GM23248 (cell line): Measurements from ENCODE around the gene ITGB6. TPM values are rescaled to one million over a fixed set of nuclear protein-coding genes. Genes with fewer than 3 reads are reported as not detected.

Source experiments
- DNase-seq: peaks from one replicate; pipeline ENCODE4 v3.0.0-alpha.2; 2015
- H2AFZ ChIP-seq: fragments of 200-600 bp; sonication (generic); 2 replicates; pipeline ENCODE4 v1.6.1; 2016; ENCODE audit warnings: antibody characterized with exemption
- H3F3A ChIP-seq: fragments of 200-600 bp; sonication (generic); 2 replicates; pipeline ENCODE4 v1.6.1; 2016; ENCODE audit warnings: mild to moderate bottlenecking, antibody characterized with exemption, mixed run types; ENCODE audit not compliant: insufficient read depth
- H3K27ac ChIP-seq: fragments of 200-600 bp; sonication (generic); 2 replicates; pipeline ENCODE4 v1.5.1; 2016; ENCODE audit warnings: mild to moderate bottlenecking
- H3K27me3 ChIP-seq: fragments of 200-600 bp; sonication (generic); replicated peaks from 2 replicates; pipeline ENCODE4 v1.6.1; 2016; ENCODE audit warnings: mild to moderate bottlenecking; ENCODE audit not compliant: insufficient read depth
- H3K36me3 ChIP-seq: fragments of 200-600 bp; sonication (generic); 2 replicates; pipeline ENCODE4 v1.6.1; 2016; ENCODE audit warnings: low read depth, mild to moderate bottlenecking
- H3K4me1 ChIP-seq: fragments of 200-600 bp; sonication (generic); 2 replicates; pipeline ENCODE4 v1.6.1; 2016; ENCODE audit warnings: mild to moderate bottlenecking; ENCODE audit not compliant: insufficient read depth
- H3K4me2 ChIP-seq: fragments of 200-600 bp; sonication (generic); one replicate; pipeline ENCODE4 v1.6.1; 2016; ENCODE audit warnings: mild to moderate bottlenecking; ENCODE audit not compliant: unreplicated experiment
- H3K4me3 ChIP-seq: fragments of 200-600 bp; sonication (generic); 2 replicates; pipeline ENCODE4 v1.5.1; 2016; ENCODE audit warnings: mild to moderate bottlenecking
- H3K79me2 ChIP-seq: fragments of 200-600 bp; sonication (generic); 2 replicates; pipeline ENCODE4 v1.6.1; 2016; ENCODE audit warnings: mild to moderate bottlenecking; ENCODE audit not compliant: insufficient read depth
- H3K9ac ChIP-seq: fragments of 200-600 bp; sonication (generic); 2 replicates; pipeline ENCODE4 v1.6.1; 2016; ENCODE audit warnings: mild to moderate bottlenecking
- H3K9me2 ChIP-seq: fragments of 200-600 bp; sonication (generic); 2 replicates; pipeline ENCODE4 v1.6.1; 2016; ENCODE audit warnings: mixed run types, mild to moderate bottlenecking, moderate library complexity; ENCODE audit not compliant: insufficient read depth
- H3K9me3 ChIP-seq: fragments of 200-600 bp; sonication (generic); one replicate; pipeline ENCODE4 v1.6.1; 2017; ENCODE audit warnings: low read depth
- H4K20me1 ChIP-seq: fragments of 200-600 bp; sonication (generic); 2 replicates; pipeline ENCODE4 v1.6.0; 2016; ENCODE audit not compliant: insufficient read depth
- EZH2 ChIP-seq: fragments of 200-600 bp; sonication (generic); IDR thresholded peaks from 2 replicates; pipeline ENCODE4 v1.6.1; 2018; ENCODE audit warnings: antibody characterized with exemption, mild to moderate bottlenecking; ENCODE audit not compliant: insufficient read depth, poor library complexity, severe bottlenecking
- EZH2phosphoT487 ChIP-seq: fragments of 200-600 bp; sonication (generic); IDR thresholded peaks from 2 replicates; pipeline ENCODE4 v1.6.1; 2018; ENCODE audit warnings: antibody characterized with exemption, moderate library complexity, mild to moderate bottlenecking, low read depth; ENCODE audit not compliant: insufficient read depth
- WGBS, 2 experiments: methylation state at CpG; one replicate each; pipeline ENCODE4 v1.1.6; 2015 to 2017; ENCODE audit warnings: low lambda C conversion rate in 2 of 2, low coverage in 1 of 2; ENCODE audit errors: missing lambda C conversion rate in 2 of 2; 5-methylcytosine and 5-hydroxymethylcytosine counted together
- in situ Hi-C: fragments of 300-500 bp; cut with MboI; formaldehyde crosslinking; loops from 2 replicates; pipeline ENCODE4 v1.15.0; 2020
- polyA plus RNA-seq: library from polyadenylated mRNA; unstranded; fragments of >200 nt; fragmentation: Nextera tagmentation; extraction: Ambion mirVana; gene quantifications from 2 replicates; pipeline ENCODE4 v1.2.1, GENCODE V29; 2016
- total RNA-seq: library from RNA; depleted of rRNA; stranded (reverse); fragments of >200 nt; shearing (Covaris generic); gene quantifications from 2 replicates; pipeline ENCODE4 v1.2.3, GENCODE V29; 2014

The ITGB6 gene
- total and polyA plus RNA-seq, 2 experiments from 2014 or later, result 0.05 TPM; not detected in 1

- no peak for TF ChIP-seq EZH2
- no peak for TF ChIP-seq EZH2phosphoT487
- no peak overlapping the region for H3K9ac ChIP-seq
- DNase-seq, result no peak
- in situ Hi-C loops, result no loop called here
- H3K9me3 ChIP-seq, result no peaks in the 10 kb centered on the region
- no peak overlapping the region for H2AFZ ChIP-seq
- H3K27me3 ChIP-seq, result no peaks in the 10 kb centered on the region
- H3K4me3 ChIP-seq, result no peak overlapping the region
- H3K27ac ChIP-seq, result no peak overlapping the region
- no peaks in the 10 kb centered on the region for H3F3A ChIP-seq
- H3K9me2 ChIP-seq, result no peaks in the 10 kb centered on the region
- H3K36me3 ChIP-seq, result no peaks in the 10 kb centered on the region
- H4K20me1 ChIP-seq, result no peaks in the 10 kb centered on the region
- H3K4me1 ChIP-seq, result no peaks in the 10 kb centered on the region
- H3K4me2 ChIP-seq, result no peak overlapping the region
- H3K79me2 ChIP-seq, result no peaks in the 10 kb centered on the region
Observed at GRCh38 chr2:160180172-160180571, 19.9 kb downstream of the ITGB6 start.

GRCh38 chr2:160175169-160176134 lies 24.6 kb downstream of the ITGB6 start:
- no peak overlapping the region for H2AFZ ChIP-seq
- no peaks in the 10 kb centered on the region for H3K4me1 ChIP-seq
- WGBS, 2 experiments, result 70 to 72% methylated on average over 8 of the region's 8 CpGs
- H3K4me3 ChIP-seq, result no peak overlapping the region
- H3K36me3 ChIP-seq, result no peaks in the 10 kb centered on the region
- no peak for TF ChIP-seq EZH2phosphoT487
- TF ChIP-seq EZH2, result no peak
- H3K4me2 ChIP-seq, result no peak overlapping the region
- no peak for DNase-seq
- H3K27me3 ChIP-seq, result no peaks in the 10 kb centered on the region
- no peaks in the 10 kb centered on the region for H3K9me3 ChIP-seq
- no peak overlapping the region for H3K27ac ChIP-seq
- no peaks in the 10 kb centered on the region for H3F3A ChIP-seq
- H3K79me2 ChIP-seq, result no peaks in the 10 kb centered on the region
- H3K9me2 ChIP-seq, result no peaks in the 10 kb centered on the region
- in situ Hi-C loops, result no loop called here
- H4K20me1 ChIP-seq, result no peaks in the 10 kb centered on the region
- H3K9ac ChIP-seq, result no peak overlapping the region

GRCh38 chr2:160174322-160174721 lies 25.8 kb downstream of the ITGB6 start:
- TF ChIP-seq EZH2phosphoT487 (no peak), EZH2 (no peak)
- in situ Hi-C loops, result no loop called here
- no peak for DNase-seq
- H2AFZ ChIP-seq, result no peak overlapping the region
- no peaks in the 10 kb centered on the region for H3K9me3 ChIP-seq
- no peak overlapping the region for H3K9ac ChIP-seq
- H3K79me2 ChIP-seq, result no peaks in the 10 kb centered on the region
- no peaks in the 10 kb centered on the region for H3K27me3 ChIP-seq
- H3K9me2 ChIP-seq, result no peaks in the 10 kb centered on the region
- no peaks in the 10 kb centered on the region for H3K36me3 ChIP-seq
- no peaks in the 10 kb centered on the region for H3F3A ChIP-seq
- no peak overlapping the region for H3K4me2 ChIP-seq
- H3K4me3 ChIP-seq, result no peak overlapping the region
- H3K4me1 ChIP-seq, result no peaks in the 10 kb centered on the region
- WGBS, 2 experiments, result 80 to 90% methylated on average over 3 of the region's 3 CpGs
- no peaks in the 10 kb centered on the region for H4K20me1 ChIP-seq
- no peak overlapping the region for H3K27ac ChIP-seq

- no peak for DNase-seq
- TF ChIP-seq EZH2 (no peak), EZH2phosphoT487 (no peak)
- Histone ChIP-seq H3K27ac (no peak overlapping the region), H3K4me3 (no peak overlapping the region), H3K4me1 (peaks cover 6% of the 10 kb centered on the region; the same call in 1 of the 2 replicates), H3K36me3 (no peaks in the 10 kb centered on the region), H3K79me2 (no peaks in the 10 kb centered on the region), H4K20me1 (no peaks in the 10 kb centered on the region), H2AFZ (no peak overlapping the region), H3K9ac (no peak overlapping the region), H3F3A (no peaks in the 10 kb centered on the region), H3K9me3 (no peaks in the 10 kb centered on the region), H3K9me2 (no peaks in the 10 kb centered on the region), H3K4me2 (no peak overlapping the region), H3K27me3 (no peaks in the 10 kb centered on the region)
- in situ Hi-C loops, result no loop called here
Observed at GRCh38 chr2:160169988-160170387, 30.1 kb downstream of the ITGB6 start.
